ENCODE data around the gene CCT3. TPM values are rescaled to one million over a fixed set of nuclear protein-coding genes. Genes with fewer than 3 reads are reported as not detected.
A peak's percentile ranks its signal among the peaks of the same experiment; 100 is the strongest.

The CCT3 gene
- total RNA-seq, 1 donor from 2014 or later = 178 TPM

DNA sequence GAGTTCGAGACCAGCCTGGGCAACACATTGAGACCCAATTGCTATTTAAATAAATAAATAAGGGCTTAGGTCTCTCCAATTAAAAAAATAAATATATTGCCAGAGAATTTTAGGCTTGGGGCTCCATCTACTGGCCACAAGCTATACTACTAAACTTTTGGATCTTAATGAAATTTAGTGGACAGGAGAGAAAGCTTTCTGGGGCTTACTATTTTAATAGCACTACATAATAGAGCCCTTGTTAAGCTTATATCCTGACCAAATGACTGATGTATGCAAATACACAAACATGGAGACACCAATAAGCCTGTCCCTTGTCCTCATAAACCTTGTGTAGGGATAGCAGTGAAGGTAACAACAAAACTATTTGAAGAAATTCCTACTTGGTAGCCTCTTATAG is 18.4 kb downstream of the CCT3 start:
- peak; percentile 29 for ATAC-seq

- ATAC-seq = no peak
These were observed 21.2 kb downstream of the CCT3 start for GRCh38 chr1:156316909-156317308.

DNA sequence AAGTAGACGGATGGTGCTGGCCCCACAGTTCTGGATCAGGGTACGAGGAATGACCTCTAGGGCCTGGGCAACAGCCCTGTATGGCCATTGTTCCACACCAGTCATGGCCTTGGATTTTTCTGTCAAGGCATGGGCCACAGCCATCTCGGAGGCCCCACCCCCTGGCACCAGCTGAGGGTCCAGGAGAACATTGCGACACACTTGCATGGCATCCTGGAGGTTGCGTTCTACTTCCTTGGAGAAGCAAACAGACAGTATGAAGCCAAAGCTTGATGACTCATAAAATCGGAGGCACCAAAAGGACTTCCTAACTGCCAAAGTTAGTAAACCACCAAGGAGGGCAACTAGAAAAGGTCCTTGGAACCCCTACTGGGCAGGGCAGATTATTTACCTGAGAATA is 27.1 kb downstream of the CCT3 start:
- ATAC-seq = peak; percentile 42

- ATAC-seq = peak; percentile 52
These were observed 30.0 kb downstream of the CCT3 start for GRCh38 chr1:156308078-156308477.

DNA sequence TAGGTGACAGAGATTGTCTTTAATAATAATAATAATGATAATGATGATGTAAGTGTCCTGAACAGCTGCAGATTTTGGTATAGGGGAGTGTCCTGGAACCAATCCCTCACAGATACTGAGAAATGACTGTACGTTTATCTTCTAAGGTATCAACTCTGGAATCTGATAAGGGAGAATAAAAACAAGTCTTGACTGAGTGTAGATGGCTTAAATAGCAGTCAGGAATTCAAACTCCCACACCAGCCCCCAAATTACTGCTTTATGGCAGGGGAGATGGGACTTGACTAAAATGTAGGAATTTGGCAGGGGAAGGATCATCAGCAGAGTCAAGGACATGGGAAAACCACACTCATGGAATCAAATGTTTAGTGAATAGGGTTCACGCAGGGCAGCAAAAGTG is 32.9 kb downstream of the CCT3 start:
- no peak for ATAC-seq

GRCh38 chr1:156303241-156303640 is 34.9 kb downstream of the CCT3 start:
- ATAC-seq = no peak

DNA sequence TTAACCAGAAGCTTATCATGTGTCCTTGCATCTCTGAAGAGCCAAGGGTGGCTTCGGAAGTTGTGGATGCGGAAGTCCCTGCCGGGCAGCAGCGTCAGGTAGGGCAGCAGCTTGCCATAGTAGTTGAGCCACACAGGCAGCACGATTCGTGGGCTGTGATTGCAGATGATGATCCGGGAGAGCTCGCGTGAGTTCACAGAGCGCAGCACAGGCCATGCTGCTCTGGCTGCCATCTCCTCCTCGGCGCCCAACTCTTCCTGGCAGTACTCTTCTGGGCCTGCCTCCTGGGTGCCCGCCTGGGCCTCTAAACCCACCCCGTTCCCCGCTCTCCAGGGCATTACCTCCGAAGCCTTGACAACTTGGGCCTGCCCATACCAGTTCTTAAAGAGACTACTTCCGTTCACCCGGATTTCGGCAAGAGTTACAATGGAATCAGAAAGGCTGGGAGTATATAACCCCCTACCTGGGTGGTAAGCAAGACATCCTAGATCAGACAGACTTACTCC is 39.2 kb downstream of the CCT3 start, which contains the start of gene VHLL:
TSS of gene VHLL (minus strand) at position 456 of the 506 bp plus-strand sequence. CDS start at position 338, 118 bp downstream.
- ATAC-seq = no peak

DNA sequence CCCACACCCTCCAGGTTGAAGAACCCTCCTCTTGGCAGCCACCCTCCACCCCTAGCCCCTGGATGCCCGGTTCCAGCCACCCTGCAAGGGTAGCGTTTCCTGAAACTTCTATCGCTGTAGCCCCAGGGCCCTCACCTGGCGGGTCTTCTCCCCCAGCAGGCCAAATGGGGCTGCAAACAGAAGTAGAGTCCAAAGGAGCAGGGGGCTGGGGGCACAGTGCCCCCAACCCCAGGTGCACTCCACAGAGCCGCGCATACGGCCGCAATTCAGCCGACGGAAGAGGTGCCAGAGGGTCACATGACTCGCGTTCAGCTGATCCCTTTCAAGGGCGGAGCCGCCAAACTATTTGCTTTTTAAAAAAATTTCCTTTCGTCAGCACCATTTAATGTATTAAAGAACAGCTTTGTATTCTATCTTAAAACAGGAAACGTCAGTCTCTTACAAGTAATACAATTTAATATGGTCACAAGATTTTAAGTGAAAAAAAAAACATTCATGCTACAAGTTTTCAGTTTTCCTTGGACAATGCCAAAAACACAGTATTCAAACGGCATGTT is 42.6 kb downstream of the CCT3 start, which contains the start of gene GLMP:
TSS of gene GLMP (minus strand) at position 289 of the 557 bp plus-strand sequence. CDS start at position 255, 34 bp downstream.
- ATAC-seq = peak; percentile 51

DNA sequence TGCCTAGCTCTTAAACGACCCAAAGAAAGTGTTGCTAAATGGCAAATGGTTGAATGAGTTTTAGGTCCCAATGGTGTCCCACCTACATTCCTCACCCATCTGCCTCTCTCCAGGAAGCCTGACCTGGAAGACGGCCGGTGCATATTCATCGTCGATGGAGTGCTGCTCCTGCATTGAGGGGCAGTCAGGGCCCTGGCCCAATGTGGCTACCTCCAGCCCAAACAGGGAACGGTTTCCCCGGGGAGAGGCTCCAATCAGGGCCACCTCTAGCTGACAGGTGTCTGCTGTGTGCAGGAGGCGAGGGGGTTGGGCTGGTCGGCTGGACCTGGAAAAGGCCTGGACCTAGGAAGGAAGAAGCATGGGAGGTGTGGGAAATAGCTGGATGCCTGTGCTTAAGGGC is 44.2 kb downstream of the CCT3 start:
- no peak for ATAC-seq

DNA sequence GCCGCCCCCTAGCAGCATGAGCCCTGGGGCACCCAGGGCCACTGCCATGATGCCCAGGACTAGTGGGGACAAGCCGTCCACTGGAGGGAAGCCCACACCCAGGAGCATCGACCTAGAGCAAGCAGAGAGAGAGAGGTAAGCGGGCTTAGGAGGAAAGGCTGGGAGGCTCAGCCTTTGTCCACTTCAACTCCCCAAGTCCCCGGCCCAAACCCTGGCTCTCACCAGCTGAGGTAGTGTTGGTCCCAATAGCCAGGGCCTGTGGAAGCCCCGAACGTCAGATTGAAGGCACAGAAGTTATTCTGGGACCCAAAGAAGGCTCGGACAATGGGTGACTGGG is 45.0 kb downstream of the CCT3 start:
- ATAC-seq = peak; percentile 3

GRCh38 chr1:156291226-156292061 is 46.6 kb downstream of the CCT3 start:
- ATAC-seq = peak; percentile 52

GRCh38 chr1:156289857-156290256 is 48.2 kb downstream of the CCT3 start:
- no peak for ATAC-seq

DNA sequence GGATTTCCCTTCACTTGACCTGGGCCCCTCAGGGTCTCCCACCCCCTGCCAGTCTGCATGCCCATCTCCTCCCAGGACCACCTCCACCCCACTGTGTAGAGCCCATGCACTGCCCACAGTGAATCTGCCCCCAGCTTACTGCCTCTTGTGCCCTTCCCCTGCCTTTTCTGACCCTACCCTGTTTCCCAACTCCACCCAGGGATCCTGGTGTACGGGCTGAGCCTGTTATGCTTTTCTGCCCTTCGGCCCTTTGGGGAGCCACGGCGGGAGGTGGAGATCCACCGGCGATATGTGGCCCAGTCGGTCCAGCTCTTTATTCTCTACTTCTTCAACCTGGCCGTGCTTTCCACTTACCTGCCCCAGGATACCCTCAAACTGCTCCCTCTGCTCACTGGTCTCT is 52.0 kb downstream of the CCT3 start:
- no peak for ATAC-seq

- no peak for ATAC-seq
These were observed 52.7 kb downstream of the CCT3 start for GRCh38 chr1:156285437-156285836.

GRCh38 chr1:156284757-156285156 is 53.3 kb downstream of the CCT3 start:
- ATAC-seq = peak; percentile 59

GRCh38 chr1:156284112-156284511 is 54.0 kb downstream of the CCT3 start, which contains the start of gene TMEM79:
Gene TMEM79 (plus strand): TSS chr1:156284325. CDS start chr1:156285227, 902 bp downstream.
- peak; percentile 63 for ATAC-seq

- ATAC-seq = no peak
These were observed 54.6 kb downstream of the CCT3 start for GRCh38 chr1:156283521-156283920.

DNA sequence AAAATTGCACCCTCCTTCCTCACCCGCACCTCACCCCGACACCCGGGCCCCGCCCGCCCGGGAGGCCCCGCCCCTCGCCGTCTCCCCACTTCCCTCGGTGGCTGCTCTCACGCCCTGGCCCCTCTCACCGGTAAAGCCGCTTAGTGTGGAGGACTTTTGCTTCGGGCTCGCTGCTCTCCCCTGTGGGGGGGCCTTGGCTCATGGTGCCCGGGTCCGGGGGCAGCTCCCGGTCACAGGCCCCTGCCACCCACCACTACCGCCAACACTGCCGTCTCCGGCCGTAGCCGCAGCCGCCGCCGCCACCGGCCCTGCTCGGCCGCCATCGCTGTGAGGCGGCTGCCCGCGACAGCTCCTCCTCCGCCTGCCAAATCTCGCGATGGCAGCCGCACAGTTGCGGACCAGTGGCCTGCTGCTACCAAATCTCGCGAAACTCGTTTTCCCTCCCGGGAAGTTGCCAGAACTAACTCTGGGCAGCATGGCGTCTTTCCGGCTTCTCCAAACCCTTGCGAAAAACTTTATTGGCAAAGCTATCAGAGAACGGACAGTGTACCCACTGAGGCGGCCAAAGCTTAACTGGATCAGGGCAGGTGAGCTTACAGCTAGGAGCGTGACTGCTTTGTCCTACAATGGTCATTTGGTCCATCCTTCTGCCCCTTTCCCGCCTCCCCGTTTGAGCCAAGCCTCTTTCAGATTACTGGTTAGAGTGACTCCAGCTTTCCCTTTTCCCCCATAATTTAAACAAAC is 55.4 kb downstream of the CCT3 start, which contains the start of gene SMG5:
TSS of gene SMG5 (minus strand) at position 347 of the 744 bp plus-strand sequence. CDS start at position 202, 145 bp downstream.
- ATAC-seq = peak; percentile 85

GRCh38 chr1:156281693-156282478 is 56.2 kb downstream of the CCT3 start:
- peak; percentile 21 for ATAC-seq

GRCh38 chr1:156281281-156281680 is 56.8 kb downstream of the CCT3 start:
- ATAC-seq = no peak

DNA sequence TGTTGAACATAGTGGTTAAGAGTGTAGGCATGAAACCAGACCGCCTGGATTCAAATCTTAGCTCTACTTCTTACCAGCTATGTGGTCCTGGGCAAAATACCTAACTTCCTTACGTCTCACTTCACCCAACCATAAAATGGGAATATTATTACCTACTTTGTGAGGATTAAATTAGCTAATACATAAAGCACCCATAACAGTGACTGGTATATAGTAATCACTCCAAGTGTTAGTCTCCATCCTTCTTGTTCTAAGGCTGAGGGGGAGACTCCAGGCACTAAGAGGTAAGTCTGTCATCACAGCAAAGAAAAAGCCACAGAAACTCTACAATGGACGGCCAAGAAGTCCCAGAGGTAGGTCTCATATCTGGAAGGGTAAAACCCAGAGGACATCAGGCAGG is 58.3 kb downstream of the CCT3 start:
- ATAC-seq = no peak

- no peak for ATAC-seq
These were observed 61.1 kb downstream of the CCT3 start for GRCh38 chr1:156276966-156277381.
